Breast epithelium (tissue), 4 donors: Measurements from ENCODE around the gene BCL2. TPM values are rescaled to one million over a fixed set of nuclear protein-coding genes. Genes with fewer than 3 reads are reported as not detected.

ENCODE experiments used
- DNase-seq, 2 donors: peaks; one replicate each; pipeline ENCODE4 v3.0.0-alpha.2; 2019; ENCODE audit warnings: low spot score in 2 of 2
- H3K27ac ChIP-seq, 2 donors: fragments of 200-600 bp; sonication (generic) in 1 of 2; one replicate each; pipeline ENCODE4 v1.5.1; 2016 to 2019; ENCODE audit warnings: mild to moderate bottlenecking in 1 of 2
- H3K27me3 ChIP-seq, 2 donors: fragments of 200-600 bp; sonication (generic) in 1 of 2; one replicate each; pipeline versions ENCODE4 v1.5.1 to v1.6.0; 2017 to 2019; ENCODE audit warnings: control low read depth in 1 of 2, mild to moderate bottlenecking in 1 of 2
- H3K36me3 ChIP-seq: fragments of 200-600 bp; one replicate; pipeline ENCODE4 v1.5.1; 2019
- H3K4me1 ChIP-seq, 2 donors: fragments of 200-600 bp; sonication (generic); one replicate each; pipeline ENCODE4 v1.5.1; 2016 to 2019; ENCODE audit warnings: control low read depth in 1 of 2
- H3K4me3 ChIP-seq, 3 donors: fragments of 200-600 bp; sonication (generic); 1 replicate in 2 of 3; 2 replicates in 1 of 3; pipeline ENCODE4 v1.5.1; 2016 to 2019; ENCODE audit warnings: mild to moderate bottlenecking in 3 of 3, moderate library complexity in 2 of 3
- H3K9me3 ChIP-seq, 2 donors: fragments of 200-600 bp; sonication (generic) in 1 of 2; one replicate each; pipeline ENCODE4 v1.5.1; 2016 to 2019; ENCODE audit warnings: control low read depth in 1 of 2
- POLR2A ChIP-seq: fragments of 450-650 bp; IDR thresholded peaks from one replicate; pipeline ENCODE4 v1.6.1; 2016; ENCODE audit warnings: antibody characterized with exemption, mild to moderate bottlenecking, moderate library complexity
- POLR2AphosphoS5 ChIP-seq, 3 donors: sonication (generic); formaldehyde crosslinking; IDR thresholded peaks; one replicate each; pipeline ENCODE4 v1.6.1; 2017; ENCODE audit warnings: antibody characterized with exemption in 3 of 3
- intact Hi-C: fragments of 100-400 bp; cut with DNase I; formaldehyde crosslinking; loops from one replicate; pipeline ENCODE4 v1.15.1; 2023; ENCODE audit warnings: low total_unique reads
- total RNA-seq, 3 donors: library from RNA; depleted of rRNA; stranded (reverse); fragments of >200 nt; gene quantifications; one replicate each; pipeline ENCODE4 v1.1.0, GENCODE V29; 2016
- TF ChIP-seq, protein P1 (sequence below), 3 donors: fragments of 450-650 bp; IDR thresholded peaks; one replicate each; pipeline ENCODE4 v1.5.1; 2016 to 2017; ENCODE audit warnings: antibody characterized with exemption in 3 of 3, mild to moderate bottlenecking in 3 of 3, moderate library complexity in 3 of 3

The BCL2 gene
- total RNA-seq, 3 donors from 2014 or later: 41.3 to 82.5 (median 43.6) TPM

DNA sequence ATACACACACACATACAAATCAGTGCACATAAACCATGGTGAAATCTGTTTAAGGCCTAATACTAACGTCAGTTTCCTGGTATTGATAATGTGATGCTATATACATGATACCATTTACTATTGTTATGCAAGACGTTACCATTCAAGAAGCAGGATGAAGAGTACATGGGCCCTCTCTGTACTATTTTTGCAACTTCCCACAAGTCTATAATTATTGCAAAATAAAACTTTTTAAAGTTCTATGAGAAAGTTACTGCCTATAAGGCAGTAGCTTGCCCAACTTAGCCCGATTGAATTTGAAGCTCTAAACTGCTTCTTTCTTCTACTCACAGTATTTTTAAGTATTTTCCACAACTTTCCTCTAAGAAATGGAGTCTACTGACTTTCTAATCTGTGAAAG, 74.0 kb downstream of the BCL2 start:
- Histone ChIP-seq H3K4me3 (no peak overlapping the region), H3K9me3 (no peaks in the 10 kb centered on the region), H3K27ac (peak overlapping the region; percentile 68 to 79), H3K36me3 (no peaks in the 10 kb centered on the region), H3K27me3 (no peaks in the 10 kb centered on the region), H3K4me1 (peaks cover 0 to 14% of the 10 kb centered on the region in 2 donors)
- TF ChIP-seq POLR2AphosphoS5 (IDR thresholded peaks at IDR 0.05) (no peak), POLR2A (no peak)
- TF ChIP-seq, protein P1, sequence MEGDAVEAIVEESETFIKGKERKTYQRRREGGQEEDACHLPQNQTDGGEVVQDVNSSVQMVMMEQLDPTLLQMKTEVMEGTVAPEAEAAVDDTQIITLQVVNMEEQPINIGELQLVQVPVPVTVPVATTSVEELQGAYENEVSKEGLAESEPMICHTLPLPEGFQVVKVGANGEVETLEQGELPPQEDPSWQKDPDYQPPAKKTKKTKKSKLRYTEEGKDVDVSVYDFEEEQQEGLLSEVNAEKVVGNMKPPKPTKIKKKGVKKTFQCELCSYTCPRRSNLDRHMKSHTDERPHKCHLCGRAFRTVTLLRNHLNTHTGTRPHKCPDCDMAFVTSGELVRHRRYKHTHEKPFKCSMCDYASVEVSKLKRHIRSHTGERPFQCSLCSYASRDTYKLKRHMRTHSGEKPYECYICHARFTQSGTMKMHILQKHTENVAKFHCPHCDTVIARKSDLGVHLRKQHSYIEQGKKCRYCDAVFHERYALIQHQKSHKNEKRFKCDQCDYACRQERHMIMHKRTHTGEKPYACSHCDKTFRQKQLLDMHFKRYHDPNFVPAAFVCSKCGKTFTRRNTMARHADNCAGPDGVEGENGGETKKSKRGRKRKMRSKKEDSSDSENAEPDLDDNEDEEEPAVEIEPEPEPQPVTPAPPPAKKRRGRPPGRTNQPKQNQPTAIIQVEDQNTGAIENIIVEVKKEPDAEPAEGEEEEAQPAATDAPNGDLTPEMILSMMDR (IDR thresholded peaks at IDR 0.05): no peak
- DNase-seq: no peak
- intact Hi-C loops: no loop called here

DNA sequence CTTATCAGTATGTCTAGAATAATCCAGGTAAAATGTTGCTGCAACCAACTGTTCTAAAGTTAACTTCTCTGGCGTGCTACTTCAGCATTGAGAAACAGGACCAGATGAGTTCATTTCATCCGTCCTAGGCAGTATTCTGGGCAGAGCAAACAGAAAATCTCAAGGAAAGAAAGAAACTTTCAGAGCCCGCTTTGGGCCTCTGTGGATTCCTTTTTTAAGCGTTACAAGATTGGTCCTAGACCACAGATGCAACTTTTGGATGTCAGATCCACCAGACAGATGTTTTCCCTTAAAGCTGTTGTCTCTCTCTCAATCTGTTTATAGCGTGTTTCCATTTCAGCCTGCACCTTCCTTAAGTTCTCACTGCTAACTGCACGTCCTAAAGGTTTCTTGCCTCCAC, 75.0 kb downstream of the BCL2 start:
- intact Hi-C loops: no loop called here
- peaks cover 0 to 14% of the 10 kb centered on the region in 2 donors for H3K4me1 ChIP-seq
- H3K27ac ChIP-seq: peak overlapping the region; percentile 68 to 77
- no peak for DNase-seq
- H3K4me3 ChIP-seq: no peak overlapping the region
- no peaks in the 10 kb centered on the region for H3K36me3 ChIP-seq
- no peak for TF ChIP-seq POLR2A
- TF ChIP-seq, protein P1 (IDR thresholded peaks at IDR 0.05): no peak
- TF ChIP-seq POLR2AphosphoS5 (IDR thresholded peaks at IDR 0.05): no peak
- H3K9me3 ChIP-seq: no peaks in the 10 kb centered on the region
- H3K27me3 ChIP-seq: no peaks in the 10 kb centered on the region

DNA sequence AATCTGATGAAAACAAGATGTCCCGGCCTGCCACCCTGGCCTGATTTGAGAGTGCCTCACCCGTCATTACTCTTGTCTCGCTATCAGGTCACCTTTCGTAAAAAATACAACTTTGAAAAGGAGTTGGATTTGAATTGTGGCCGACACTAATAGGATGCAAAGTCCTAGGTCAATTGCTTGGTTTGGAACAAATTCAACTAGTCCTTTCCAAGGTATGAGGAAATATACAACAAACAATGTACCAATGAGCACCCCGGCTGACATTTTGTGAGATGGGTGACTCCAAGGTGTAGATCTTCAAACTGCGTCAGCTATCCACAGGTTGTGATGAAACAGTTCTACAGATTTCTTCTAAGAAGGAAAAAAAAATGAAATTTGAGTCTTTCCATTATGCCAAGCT, 77.8 kb downstream of the BCL2 start:
- H3K27me3 ChIP-seq: no peaks in the 10 kb centered on the region
- no peak for DNase-seq
- peaks cover 13 to 15% of the 10 kb centered on the region in 2 donors for H3K4me1 ChIP-seq
- H3K4me3 ChIP-seq: no peak overlapping the region
- peak overlapping the region; percentile 23 to 71 for H3K27ac ChIP-seq
- intact Hi-C loops: no loop called here
- no peaks in the 10 kb centered on the region for H3K9me3 ChIP-seq
- TF ChIP-seq, protein P1 (IDR thresholded peaks at IDR 0.05): no peak
- no peak for TF ChIP-seq POLR2A
- H3K36me3 ChIP-seq: no peaks in the 10 kb centered on the region

DNA sequence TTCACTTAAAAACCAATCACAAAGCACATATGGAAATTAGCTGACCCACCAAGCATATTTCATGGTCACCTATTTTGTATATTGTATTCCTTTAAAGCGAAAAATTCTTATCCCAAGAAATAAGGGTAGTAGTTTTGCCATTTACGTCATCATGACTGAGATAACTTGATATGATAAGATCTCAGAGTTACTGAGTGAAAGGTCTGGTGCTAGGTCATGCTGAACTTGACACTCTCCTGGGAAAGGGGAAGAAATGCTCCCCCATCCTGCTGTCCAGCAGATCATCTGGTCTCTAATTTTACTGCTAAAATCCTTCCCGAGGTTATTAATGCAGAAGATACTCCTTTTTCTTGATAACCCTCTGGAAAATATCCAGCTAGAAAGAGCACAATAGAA, 78.3 kb downstream of the BCL2 start:
- TF ChIP-seq POLR2A (no peak), POLR2AphosphoS5 (IDR thresholded peaks at IDR 0.05) (no peak)
- TF ChIP-seq, protein P1 (IDR thresholded peaks at IDR 0.05): no peak
- Histone ChIP-seq H3K4me3 (no peak overlapping the region), H3K36me3 (no peaks in the 10 kb centered on the region), H3K27ac (peak overlapping the region; percentile 23 to 71), H3K4me1 (peaks cover 13 to 15% of the 10 kb centered on the region in 2 donors), H3K9me3 (no peaks in the 10 kb centered on the region), H3K27me3 (no peaks in the 10 kb centered on the region)
- DNase-seq: no peak
- intact Hi-C loops: no loop called here

DNA sequence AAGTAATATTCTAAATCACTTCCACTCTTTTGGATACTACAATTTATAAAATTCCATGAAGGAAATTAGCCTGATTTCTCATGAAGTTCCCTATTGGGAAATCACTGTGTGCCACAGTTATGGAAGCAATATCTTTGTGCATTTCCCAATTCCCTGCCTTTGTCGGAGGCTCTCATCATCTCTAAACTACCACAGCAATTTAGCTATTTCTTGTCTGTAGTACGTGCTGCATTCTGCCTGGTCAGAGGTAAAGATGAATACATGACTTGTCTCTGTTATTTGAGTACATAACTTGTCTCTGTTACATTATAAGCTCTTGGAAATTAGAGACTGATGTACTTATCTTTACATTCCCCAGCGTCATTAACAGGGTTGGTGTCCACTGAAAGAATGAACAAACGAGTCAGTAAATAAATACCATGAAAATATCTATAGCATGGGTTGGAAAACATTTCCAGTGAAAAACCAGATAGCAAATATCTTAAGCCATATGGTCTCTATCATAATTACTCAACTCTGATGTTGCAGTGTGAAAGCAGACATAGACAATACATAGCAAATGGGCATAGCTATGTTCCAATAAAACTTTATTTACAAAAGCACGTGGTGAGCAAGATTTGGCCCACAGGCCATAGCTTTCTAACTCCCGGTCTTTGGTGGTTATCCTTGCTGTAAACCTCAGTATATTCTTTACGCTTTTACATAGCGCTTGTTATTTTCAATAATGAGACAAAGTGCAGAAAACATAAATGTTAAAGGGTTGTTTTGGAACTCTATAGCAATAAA, 78.8 kb downstream of the BCL2 start:
- intact Hi-C loops: no loop called here
- Histone ChIP-seq H3K4me3 (no peak overlapping the region), H3K4me1 (peaks cover 13 to 15% of the 10 kb centered on the region in 2 donors), H3K9me3 (no peaks in the 10 kb centered on the region), H3K36me3 (no peaks in the 10 kb centered on the region), H3K27ac (peak overlapping the region; percentile 71 to 93), H3K27me3 (no peaks in the 10 kb centered on the region)
- no peak for DNase-seq
- TF ChIP-seq, protein P1 (IDR thresholded peaks at IDR 0.05): no peak
- TF ChIP-seq POLR2AphosphoS5 (IDR thresholded peaks at IDR 0.05): no peak
- no peak for TF ChIP-seq POLR2A
